Brain microvascular endothelial cell (primary cell): ENCODE measurements around the gene EXOC2.
A peak's percentile ranks its signal among the peaks of the same experiment; 100 is the strongest.

Source experiments
- DNase-seq: peaks from one replicate; pipeline ENCODE4 v3.0.0-alpha.2; 2020
- H3K27ac ChIP-seq: fragments of 250-450 bp; sonication (Bioruptor Pico); 2 replicates; pipeline ENCODE4 v1.5.1; 2020; ENCODE audit warnings: mild to moderate bottlenecking, moderate library complexity
- H3K27me3 ChIP-seq: fragments of 250-450 bp; sonication (Bioruptor Pico); replicated peaks from 2 replicates; pipeline ENCODE4 v1.5.1; 2020; ENCODE audit warnings: mild to moderate bottlenecking
- H3K36me3 ChIP-seq: fragments of 250-450 bp; sonication (Bioruptor Pico); replicated peaks from 2 replicates; pipeline ENCODE4 v1.5.1; 2020; ENCODE audit warnings: mild to moderate bottlenecking
- H3K4me3 ChIP-seq: 2 replicates; pipeline ENCODE4 v1.5.1; 2011; ENCODE audit warnings: low read depth, mild to moderate bottlenecking, control low read depth, low read length, moderate library complexity
- CTCF ChIP-seq: IDR thresholded peaks from 2 replicates; pipeline ENCODE4 v1.5.1; 2011; ENCODE audit warnings: low read depth, mild to moderate bottlenecking, moderate library complexity, low read length, control low read depth, inconsistent platforms; ENCODE audit errors: missing control alignments
- in situ Hi-C: cut with HindIII; loops from 2 replicates; pipeline ENCODE4 v1.10.0; 2017; ENCODE audit warnings: low sequenced_read_pairs, low pct_ligation_motif_present

The EXOC2 gene

GRCh38 chr6:731924-732323 is 39.0 kb upstream of the EXOC2 start:
- no peaks in the 10 kb centered on the region for H3K27me3 ChIP-seq
- no peaks in the 10 kb centered on the region for H3K36me3 ChIP-seq
- in situ Hi-C loops, result no loop called here
- H3K4me3 ChIP-seq, result no peak overlapping the region
- no peak for DNase-seq
- TF ChIP-seq CTCF, result no peak
- H3K27ac ChIP-seq, result no peak overlapping the region

GRCh38 chr6:729606-730320 is 36.8 kb upstream of the EXOC2 start:
- no peaks in the 10 kb centered on the region for H3K27me3 ChIP-seq
- H3K27ac ChIP-seq, result no peak overlapping the region
- no peak for TF ChIP-seq CTCF
- DNase-seq, result no peak
- H3K36me3 ChIP-seq, result no peaks in the 10 kb centered on the region
- no peak overlapping the region for H3K4me3 ChIP-seq
- in situ Hi-C loops, result no loop called here

GRCh38 chr6:727856-728255 is 34.9 kb upstream of the EXOC2 start:
- TF ChIP-seq CTCF, result no peak
- H3K36me3 ChIP-seq, result no peaks in the 10 kb centered on the region
- no peak overlapping the region for H3K4me3 ChIP-seq
- in situ Hi-C loops, result no loop called here
- no peaks in the 10 kb centered on the region for H3K27me3 ChIP-seq
- no peak overlapping the region for H3K27ac ChIP-seq
- no peak for DNase-seq

GRCh38 chr6:723540-723939 is 30.6 kb upstream of the EXOC2 start:
- Histone ChIP-seq H3K27ac (no peak overlapping the region), H3K27me3 (no peaks in the 10 kb centered on the region), H3K36me3 (no peaks in the 10 kb centered on the region), H3K4me3 (no peak overlapping the region)
- peak; percentile 47 for TF ChIP-seq CTCF
- in situ Hi-C loops, result no loop called here
- DNase-seq, result no peak

GRCh38 chr6:722608-723007 is 29.7 kb upstream of the EXOC2 start:
- TF ChIP-seq CTCF, result peak; percentile 23
- no peak overlapping the region for H3K4me3 ChIP-seq
- in situ Hi-C loops, result no loop called here
- no peaks in the 10 kb centered on the region for H3K36me3 ChIP-seq
- DNase-seq, result peak; percentile 24
- H3K27ac ChIP-seq, result no peak overlapping the region
- no peaks in the 10 kb centered on the region for H3K27me3 ChIP-seq

- Histone ChIP-seq H3K4me3 (no peak overlapping the region), H3K27ac (no peak overlapping the region), H3K27me3 (no peaks in the 10 kb centered on the region), H3K36me3 (no peaks in the 10 kb centered on the region)
- DNase-seq, result peak; percentile 74
- TF ChIP-seq CTCF, result peak; percentile 96
- in situ Hi-C loops, result no loop called here
These were observed 29.2 kb upstream of the EXOC2 start for GRCh38 chr6:722077-722524.
